Measurements from ENCODE around the gene SLC44A3.

SLC44A3 gene

GRCh38 chr1:94873520-94874351 lies 53.6 kb downstream of the SLC44A3 start:
- no peak for DNase-seq (ENCODE audit: low read depth)

GRCh38 chr1:94874423-94874822 lies 54.3 kb downstream of the SLC44A3 start:
- no peak for DNase-seq (ENCODE audit: low read depth)

GRCh38 chr1:94875794-94876193 lies 55.6 kb downstream of the SLC44A3 start:
- no peak for DNase-seq (ENCODE audit: low read depth)

GRCh38 chr1:94876362-94876761 lies 56.2 kb downstream of the SLC44A3 start:
- DNase-seq (ENCODE audit: low read depth) = no peak

DNA sequence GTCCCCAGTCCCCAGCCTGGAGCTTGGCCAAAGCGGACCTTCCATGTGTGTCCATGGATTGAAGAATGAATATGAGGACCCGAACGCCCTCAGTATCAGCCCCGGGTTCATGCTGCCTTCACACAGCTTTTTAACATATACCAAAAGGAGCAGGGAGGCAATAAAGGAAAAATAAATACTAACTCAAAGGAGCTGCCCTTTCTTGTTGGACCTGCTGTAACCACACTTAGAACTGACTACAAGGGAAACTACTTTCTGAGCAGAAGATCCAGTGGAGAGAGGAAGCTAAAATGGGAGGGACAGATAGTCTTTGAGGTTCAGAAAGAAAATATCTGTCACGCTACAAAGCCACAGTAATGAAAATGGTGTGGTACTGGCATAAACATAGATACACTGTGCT lies 58.2 kb downstream of the SLC44A3 start:
- no peak for DNase-seq (ENCODE audit: low read depth)

- no peak for DNase-seq (ENCODE audit: low read depth)
Measured at GRCh38 chr1:94883691-94884090, 63.5 kb downstream of the SLC44A3 start.

DNA sequence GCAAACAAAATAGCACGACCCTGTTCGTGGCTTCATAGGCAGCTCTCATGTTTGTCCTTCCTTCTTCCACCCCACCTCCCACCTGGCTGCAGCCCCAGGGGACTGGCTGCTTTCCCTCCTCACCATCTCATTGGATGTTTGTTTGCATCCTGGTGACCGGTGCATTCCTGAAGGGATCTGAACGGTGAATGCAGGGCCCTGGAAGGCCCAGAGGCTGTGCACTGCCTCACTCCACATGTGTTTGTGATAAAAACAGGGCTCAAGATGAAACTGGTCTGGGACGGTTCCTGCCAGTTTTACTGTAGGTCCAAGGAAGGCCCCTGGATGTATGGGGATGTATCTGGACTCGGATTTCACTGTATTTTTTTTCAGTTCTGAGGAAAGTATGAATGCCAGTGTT lies 63.9 kb downstream of the SLC44A3 start:
- DNase-seq (ENCODE audit: low read depth) = no peak

DNA sequence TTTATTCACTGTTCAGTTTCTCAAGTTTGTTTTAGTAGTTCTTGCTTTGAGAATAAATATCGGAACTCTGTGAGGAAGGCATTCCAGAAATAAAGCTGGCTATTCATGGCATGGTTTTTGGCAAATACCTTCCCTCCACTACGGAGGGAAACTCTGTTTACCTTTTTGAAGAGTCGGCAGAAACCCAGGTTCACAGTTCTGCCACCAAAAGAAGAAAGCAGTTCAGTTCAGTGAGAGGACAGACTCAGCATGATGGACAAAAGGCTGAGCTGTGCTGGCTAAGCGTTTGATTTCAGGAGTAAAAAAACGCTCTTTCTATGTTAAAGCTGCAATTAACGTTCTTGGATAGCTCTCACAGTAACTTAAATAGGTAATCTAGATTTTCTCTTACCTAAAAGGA lies 64.3 kb downstream of the SLC44A3 start:
- DNase-seq (ENCODE audit: low read depth) = no peak

GRCh38 chr1:94886361-94886760 lies 66.2 kb downstream of the SLC44A3 start:
- no peak for DNase-seq (ENCODE audit: low read depth)

DNA sequence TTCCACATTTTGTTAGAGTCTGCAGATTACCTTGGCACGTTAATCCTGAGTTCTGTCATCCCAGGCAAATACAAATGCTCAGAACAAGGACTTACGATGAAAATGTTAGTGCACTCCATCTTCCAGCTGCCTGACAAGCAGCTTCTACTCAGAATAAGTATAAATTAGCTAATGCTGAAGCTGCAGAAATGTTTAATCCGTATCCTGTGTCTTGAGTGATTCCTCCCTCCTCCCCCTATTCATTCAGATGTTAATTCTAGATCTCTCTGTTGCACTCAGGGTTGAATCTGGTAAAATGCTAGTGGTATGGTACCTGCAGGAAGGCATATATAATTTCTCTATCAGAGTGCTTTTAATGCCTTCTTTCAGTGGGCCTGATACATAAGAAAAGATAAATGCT lies 66.9 kb downstream of the SLC44A3 start:
- DNase-seq (ENCODE audit: low read depth) = no peak

DNA sequence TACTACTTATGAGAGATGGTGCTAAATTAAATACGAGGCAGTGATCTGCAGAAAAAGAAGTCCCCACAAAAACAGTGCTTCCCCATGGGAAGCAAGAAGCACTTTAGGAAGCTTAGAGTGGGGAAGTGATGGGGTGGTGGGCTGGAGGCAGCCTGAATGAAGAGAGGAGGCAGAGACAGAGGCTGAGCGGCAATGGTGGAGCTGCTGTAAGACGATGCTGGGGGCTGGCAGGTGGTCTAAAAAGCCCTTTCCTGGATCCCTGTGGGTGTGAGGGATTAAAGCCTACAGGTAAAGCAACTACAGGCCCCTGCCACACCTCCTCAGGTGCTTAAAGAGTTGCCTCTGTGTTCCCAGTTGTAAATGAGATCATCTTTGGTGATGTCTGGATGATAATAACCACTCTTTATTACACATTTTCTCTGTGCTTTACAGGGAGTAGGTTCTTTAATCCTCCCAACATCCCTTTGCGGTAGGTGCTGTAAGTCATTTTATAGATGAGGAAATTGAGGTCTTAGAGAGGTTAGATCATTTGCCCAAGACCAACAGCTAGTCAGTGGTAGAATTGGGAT lies 67.5 kb downstream of the SLC44A3 start:
- DNase-seq (ENCODE audit: low read depth) = no peak

- no peak for DNase-seq (ENCODE audit: low read depth)
Measured at GRCh38 chr1:94888201-94888600, 68.0 kb downstream of the SLC44A3 start.

DNA sequence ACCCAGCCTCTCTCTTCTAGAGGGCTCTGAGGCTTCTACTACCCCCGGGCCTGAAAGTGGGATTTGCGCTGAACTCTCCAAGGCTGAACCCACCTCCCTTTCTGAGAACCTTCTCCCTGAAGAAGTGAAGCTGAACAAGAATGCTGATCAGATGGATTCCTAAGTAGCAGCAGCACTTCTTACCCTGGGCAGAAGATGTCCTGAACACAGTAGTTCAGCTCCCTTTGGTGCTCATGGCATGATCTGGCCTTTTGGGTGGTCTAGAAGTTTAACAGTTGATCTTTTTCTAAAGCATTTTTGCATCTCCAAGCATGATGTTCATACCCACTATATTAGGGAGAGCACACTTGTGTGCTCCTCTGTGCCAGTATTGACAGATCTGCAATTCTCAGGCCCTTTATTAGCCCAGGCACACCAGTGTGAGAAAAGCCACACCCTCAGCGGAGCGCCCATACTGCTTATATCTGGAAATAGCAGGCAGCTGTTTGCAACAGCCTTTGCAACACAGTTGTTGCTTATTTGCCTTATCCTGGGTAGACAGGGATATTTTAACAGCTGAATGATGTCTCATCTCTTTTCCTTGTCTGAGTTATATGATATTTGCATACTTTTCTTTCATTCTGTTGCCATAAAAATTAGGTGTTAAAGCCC lies 72.6 kb downstream of the SLC44A3 start:
- DNase-seq (ENCODE audit: low read depth) = no peak

DNA sequence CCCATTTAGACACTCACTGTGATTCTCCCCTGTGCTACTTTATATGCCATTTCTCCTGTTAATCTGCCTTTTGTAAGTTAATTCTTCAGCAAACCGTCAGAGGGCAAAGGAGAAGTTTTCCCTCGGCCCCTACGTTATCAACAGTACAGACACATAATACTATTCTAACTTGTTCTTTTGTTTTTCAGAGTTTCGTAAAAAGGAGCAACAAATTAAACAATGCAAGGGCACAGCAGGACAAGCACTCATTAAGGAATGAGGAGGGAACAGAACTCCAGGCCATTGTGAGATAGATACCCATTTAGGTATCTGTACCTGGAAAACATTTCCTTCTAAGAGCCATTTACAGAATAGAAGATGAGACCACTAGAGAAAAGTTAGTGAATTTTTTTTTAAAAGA lies 74.5 kb downstream of the SLC44A3 start:
- no peak for DNase-seq (ENCODE audit: low read depth)

- no peak for DNase-seq (ENCODE audit: low read depth)
Measured at GRCh38 chr1:94895518-94895917, 75.4 kb downstream of the SLC44A3 start.

- DNase-seq (ENCODE audit: low read depth) = no peak
Measured at GRCh38 chr1:94898491-94899385, 78.6 kb downstream of the SLC44A3 start.

DNA sequence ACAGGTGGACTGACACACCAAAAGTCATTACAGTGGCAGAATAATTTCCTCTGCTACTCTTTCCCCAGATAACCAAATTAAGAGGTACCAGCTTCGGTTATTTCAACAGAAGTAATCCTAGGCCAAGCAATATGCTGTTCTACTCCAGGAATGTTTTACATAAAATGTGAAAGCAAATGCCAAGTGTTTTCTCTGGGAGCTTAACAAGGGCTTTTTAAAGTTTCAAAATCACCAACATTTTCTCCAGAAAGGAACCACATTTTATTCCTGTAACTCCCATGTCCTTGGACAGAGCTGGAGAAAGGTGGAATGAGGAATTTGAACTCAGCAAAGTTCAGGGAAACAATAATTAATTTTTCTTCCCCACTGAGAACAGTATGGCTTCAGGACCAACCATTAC lies 79.6 kb downstream of the SLC44A3 start:
- DNase-seq (ENCODE audit: low read depth) = no peak

GRCh38 chr1:94901841-94902240 lies 81.7 kb downstream of the SLC44A3 start:
- DNase-seq (ENCODE audit: low read depth) = no peak

GRCh38 chr1:94903280-94904009 lies 83.3 kb downstream of the SLC44A3 start:
- no peak for DNase-seq (ENCODE audit: low read depth)

- DNase-seq (ENCODE audit: low read depth) = no peak
Measured at GRCh38 chr1:94905207-94905606, 85.0 kb downstream of the SLC44A3 start.

- DNase-seq (ENCODE audit: low read depth) = no peak
Measured at GRCh38 chr1:94906382-94906781, 86.2 kb downstream of the SLC44A3 start.

DNA sequence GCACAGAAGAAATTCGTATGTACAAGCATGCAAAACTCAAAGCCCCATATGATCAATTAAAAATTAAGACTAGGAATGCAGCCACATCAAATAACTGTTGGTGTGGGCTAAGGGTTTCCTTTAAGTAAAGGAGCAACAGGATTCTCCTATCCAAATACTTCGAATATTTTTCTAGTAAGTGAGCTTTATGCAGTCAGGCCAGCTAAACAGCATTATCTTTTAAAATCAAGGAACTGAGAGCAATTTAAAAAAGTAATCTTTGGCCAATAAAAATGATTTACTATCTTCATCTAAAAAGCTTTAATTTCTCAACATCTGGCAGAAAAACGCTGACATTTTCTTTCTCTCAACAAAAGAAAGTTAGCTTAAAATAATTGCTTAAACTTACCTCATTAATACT lies 87.0 kb downstream of the SLC44A3 start:
- DNase-seq (ENCODE audit: low read depth) = no peak
